Caco-2 (cell line): Measurements from ENCODE around the gene CCR5AS.

Experiments used
- BruUV-seq: library from RNA; stranded (reverse); fragments of 400-500 nt; replicated peaks from 2 replicates; lab custom pipeline; 2021; lab: Mats Ljungman, UMichigan
- CTCF ChIA-PET: fragments of 300-600 bp; sonication (Branson Sonifier 250); formaldehyde crosslinking; loops from one replicate; lab custom pipeline; 2022; ENCODE audit warnings: antibody characterized with exemption; lab: Charles Lee
- POLR2A ChIA-PET: fragments of 300-600 bp; sonication (Branson Sonifier 250); formaldehyde crosslinking; loops from one replicate; lab custom pipeline; 2022; ENCODE audit warnings: antibody characterized with exemption; lab: Charles Lee
- DNase-seq, 2 experiments: peaks; one replicate each; pipeline versions ENCODE4 v3.0.0 to v3.0.0-alpha.2; 2020 to 2022
- H3K27me3 ChIP-seq: replicated peaks from 2 replicates; pipeline ENCODE4 v1.6.0; 2011; ENCODE audit warnings: low read length; ENCODE audit not compliant: control insufficient read depth, insufficient read depth
- H3K36me3 ChIP-seq: 2 replicates; pipeline ENCODE4 v1.5.1; 2011; ENCODE audit warnings: low read length; ENCODE audit not compliant: control insufficient read depth, insufficient read depth
- H3K4me1 ChIP-seq: fragments of 250-450 bp; sonication (Bioruptor Pico); 2 replicates; pipeline ENCODE4 v1.5.1; 2020; ENCODE audit warnings: mild to moderate bottlenecking
- H3K4me3 ChIP-seq: 2 replicates; pipeline ENCODE4 v1.5.1; 2011; ENCODE audit warnings: low read depth, mild to moderate bottlenecking, control low read depth, low read length
- H3K9me3 ChIP-seq: fragments of 250-450 bp; sonication (Bioruptor Pico); 2 replicates; pipeline ENCODE4 v1.5.1; 2020; ENCODE audit warnings: mild to moderate bottlenecking, moderate library complexity
- H3K27ac Mint-ChIP-seq: one replicate; pipeline ENCODE4 v1.8.0; 2022; ENCODE audit warnings: mixed read lengths; ENCODE audit not compliant: unreplicated experiment
- H3K27me3 Mint-ChIP-seq: one replicate; pipeline ENCODE4 v1.8.0; 2022; ENCODE audit warnings: mixed read lengths; ENCODE audit not compliant: insufficient read depth, unreplicated experiment
- H3K36me3 Mint-ChIP-seq: one replicate; pipeline ENCODE4 v1.8.0; 2022; ENCODE audit warnings: mild to moderate bottlenecking, mixed read lengths; ENCODE audit not compliant: insufficient read depth, unreplicated experiment
- H3K4me1 Mint-ChIP-seq: one replicate; pipeline ENCODE4 v1.8.0; 2022; ENCODE audit warnings: low read depth, mixed read lengths; ENCODE audit not compliant: unreplicated experiment
- H3K4me3 Mint-ChIP-seq: one replicate; pipeline ENCODE4 v1.8.0; 2022; ENCODE audit warnings: mild to moderate bottlenecking, moderate library complexity, mixed read lengths; ENCODE audit not compliant: unreplicated experiment
- H3K9me3 Mint-ChIP-seq: one replicate; pipeline ENCODE4 v1.8.0; 2022; ENCODE audit warnings: mixed read lengths; ENCODE audit not compliant: unreplicated experiment
- CTCF ChIP-seq, 2 experiments: fragments of 200-600 bp in 1 of 2; IDR thresholded peaks; 1 replicate in 1 of 2; 2 replicates in 1 of 2; pipeline versions ENCODE4 v1.5.1 to v1.8.0; 2011 to 2022; ENCODE audit warnings: antibody characterized with exemption in 1 of 2, control low read depth in 1 of 2, inconsistent platforms in 1 of 2, low read depth in 1 of 2, low read length in 1 of 2, mild to moderate bottlenecking in 1 of 2, moderate library complexity in 1 of 2; ENCODE audit not compliant: insufficient read depth in 1 of 2, severe bottlenecking in 1 of 2, unreplicated experiment in 1 of 2
- intact Hi-C: fragments of 100-400 bp; cut with micrococcal nuclease; formaldehyde crosslinking; loops from one replicate; pipeline ENCODE4 v1.10.0; 2022; ENCODE audit not compliant: unreplicated experiment

The CCR5AS gene

GRCh38 chr3:46412786-46413298 is 6.0 kb upstream of the CCR5AS start:
- Mint-ChIP-seq H3K36me3 (no peaks in the 10 kb centered on the region), H3K4me3 (no peak overlapping the region), H3K27ac (no peak overlapping the region), H3K4me1 (no peaks in the 10 kb centered on the region), H3K9me3 (no peaks in the 10 kb centered on the region), H3K27me3 (no peaks in the 10 kb centered on the region)
- Histone ChIP-seq H3K36me3 (no peaks in the 10 kb centered on the region), H3K4me3 (no peak overlapping the region), H3K9me3 (no peaks in the 10 kb centered on the region), H3K27me3 (no peaks in the 10 kb centered on the region), H3K4me1 (no peaks in the 10 kb centered on the region)
- POLR2A ChIA-PET, result no interaction called here
- intact Hi-C loops, result no loop called here
- no TSS peak for BruUV-seq
- DNase-seq, result no peak
- no peak for TF ChIP-seq CTCF (IDR thresholded peaks at IDR 0.05; ENCODE audit: insufficient read depth in 1 of 2, low read depth in 1 of 2, low read length in 1 of 2, severe bottlenecking in 1 of 2, unreplicated experiment in 1 of 2)
- CTCF ChIA-PET, result no interaction called here

GRCh38 chr3:46411271-46411670 is 4.4 kb upstream of the CCR5AS start:
- TF ChIP-seq CTCF (IDR thresholded peaks at IDR 0.05; ENCODE audit: insufficient read depth in 1 of 2, low read depth in 1 of 2, low read length in 1 of 2, severe bottlenecking in 1 of 2, unreplicated experiment in 1 of 2), result peak in 1 of 2 experiments; percentile 14
- Mint-ChIP-seq H3K4me3 (no peak overlapping the region), H3K27ac (no peak overlapping the region), H3K9me3 (no peaks in the 10 kb centered on the region), H3K4me1 (peaks cover 11% of the 10 kb centered on the region), H3K36me3 (no peaks in the 10 kb centered on the region), H3K27me3 (no peaks in the 10 kb centered on the region)
- BruUV-seq, result no TSS peak
- no peaks in the 10 kb centered on the region for H3K36me3 ChIP-seq
- no peaks in the 10 kb centered on the region for H3K9me3 ChIP-seq
- intact Hi-C loops, result no loop called here
- ChIA-PET POLR2A (no interaction called here), CTCF (interaction anchor here (0.7 kb wide), 1 partner anchor 41 kb away, joined by 3 read pairs; the partner anchor contains the start of gene CCR5)
- H3K4me1 ChIP-seq, result peaks cover 11% of the 10 kb centered on the region
- no peaks in the 10 kb centered on the region for H3K27me3 ChIP-seq
- no peak for DNase-seq
- no peak overlapping the region for H3K4me3 ChIP-seq

- intact Hi-C loops, result no loop called here
- no peak for TF ChIP-seq CTCF (IDR thresholded peaks at IDR 0.05; ENCODE audit: insufficient read depth in 1 of 2, low read depth in 1 of 2, low read length in 1 of 2, severe bottlenecking in 1 of 2, unreplicated experiment in 1 of 2)
- no peak overlapping the region for H3K4me3 ChIP-seq
- H3K4me1 ChIP-seq, result peaks cover 11% of the 10 kb centered on the region
- ChIA-PET POLR2A (no interaction called here), CTCF (interaction anchor here (0.7 kb wide), 1 partner anchor 40 kb away, joined by 3 read pairs; the partner anchor contains the start of gene CCR5)
- Mint-ChIP-seq H3K36me3 (no peaks in the 10 kb centered on the region), H3K27me3 (no peaks in the 10 kb centered on the region), H3K4me1 (peaks cover 17% of the 10 kb centered on the region), H3K9me3 (no peaks in the 10 kb centered on the region), H3K27ac (no peak overlapping the region), H3K4me3 (no peak overlapping the region)
- no TSS peak for BruUV-seq
- no peak for DNase-seq
- no peaks in the 10 kb centered on the region for H3K27me3 ChIP-seq
- no peaks in the 10 kb centered on the region for H3K36me3 ChIP-seq
- no peaks in the 10 kb centered on the region for H3K9me3 ChIP-seq
Observed at GRCh38 chr3:46410669-46411068, 3.8 kb upstream of the CCR5AS start.
